K562 (cell line): ENCODE measurements around the gene ZNF471. TPM values are rescaled to one million over a fixed set of nuclear protein-coding genes. Genes with fewer than 3 reads are reported as not detected.

Experiments used
- ATAC-seq: fragments of 200-7000 bp; cut with Tn5 transposase; 3 replicates; pipeline ENCODE4 v1.9.1; 2020; ENCODE audit warnings: moderate library complexity
- BruUV-seq: library from RNA; stranded (reverse); fragments of 400-500 nt; replicated peaks from 2 replicates; lab custom pipeline; 2021; lab: Mats Ljungman, UMichigan
- CTCF ChIA-PET: fragments of 300-600 bp; formaldehyde crosslinking; extraction: SDS; loops from one replicate; lab custom pipeline; 2021; ENCODE audit warnings: low intra/inter-chr PET ratio; lab: Yijun Ruan, JAX
- POLR2A ChIA-PET: fragments of 300-600, 350-650 bp; sonication (Branson Sonifier 250); formaldehyde crosslinking; extraction: SDS; loops from one replicate; lab custom pipeline; 2021; ENCODE audit warnings: antibody characterized with exemption, inconsistent platforms; lab: Yijun Ruan, JAX
- DNase-seq, 4 experiments: peaks; one replicate each; pipeline versions ENCODE4 v3.0.0 to v3.0.0-alpha.2; 2011 to 2018; ENCODE audit warnings: low spot score in 3 of 4, mixed read lengths in 3 of 4; ENCODE audit errors: extremely low read depth in 1 of 4
- FAIRE-seq: peaks from 2 replicates; lab custom pipeline; 2011; peaks lifted over from hg19 to GRCh38; lab: Jason Lieb, UNC
- H2AFZ ChIP-seq: 2 replicates; pipeline ENCODE4 v1.6.0; 2011; ENCODE audit warnings: low read depth, low read length, control low read depth, inconsistent platforms
- H3K27ac ChIP-seq: fragments of 200-600 bp; 3 replicates; pipeline ENCODE4 v1.8.0; 2011; ENCODE audit warnings: low read depth, mild to moderate bottlenecking, control low read depth, inconsistent platforms, low read length, moderate library complexity, mixed read lengths; ENCODE audit errors: extremely low read depth
- H3K27me3 ChIP-seq, 2 experiments: fragments of 300-600 bp in 1 of 2; 2 replicates in 1 of 2; 3 replicates in 1 of 2; pipeline versions ENCODE4 v1.6.0 to v1.8.0; 2011; ENCODE audit warnings: inconsistent platforms in 2 of 2, low read length in 2 of 2, mild to moderate bottlenecking in 1 of 2, mixed read lengths in 1 of 2, moderate library complexity in 1 of 2; ENCODE audit not compliant: control insufficient read depth in 2 of 2, insufficient read depth in 2 of 2
- H3K36me3 ChIP-seq: fragments of 300-600 bp; 3 replicates; pipeline ENCODE4 v1.8.0; 2011; ENCODE audit warnings: mild to moderate bottlenecking, low read length, inconsistent platforms; ENCODE audit not compliant: control insufficient read depth, insufficient read depth
- H3K4me1 ChIP-seq, 2 experiments: fragments of 200-600 bp in 1 of 2; replicated peaks in 1 of 2; 2 replicates in 1 of 2; 3 replicates in 1 of 2; pipeline versions ENCODE4 v1.5.1 to v1.8.0; 2011; ENCODE audit warnings: inconsistent platforms in 2 of 2, low read length in 2 of 2, mild to moderate bottlenecking in 1 of 2, mixed read lengths in 1 of 2, moderate library complexity in 1 of 2; ENCODE audit not compliant: control insufficient read depth in 2 of 2, insufficient read depth in 2 of 2
- H3K4me2 ChIP-seq: 2 replicates; pipeline ENCODE4 v1.6.1; 2011; ENCODE audit warnings: low read length, control low read depth, inconsistent platforms, mixed read lengths; ENCODE audit not compliant: insufficient read depth
- H3K4me3 ChIP-seq: fragments of 200-600 bp; sonication (generic), shearing (Covaris generic); 2 replicates; pipeline ENCODE4 v1.5.1; 2016; ENCODE audit warnings: control low read depth, inconsistent platforms
- H3K79me2 ChIP-seq: fragments of 200-600 bp; 3 replicates; pipeline ENCODE4 v1.8.0; 2011; ENCODE audit warnings: low read length, inconsistent platforms; ENCODE audit not compliant: control insufficient read depth, insufficient read depth
- H3K9ac ChIP-seq, 2 experiments: 2 replicates each; pipeline versions ENCODE4 v1.6.0 to v1.6.1; 2011; ENCODE audit warnings: low read depth in 2 of 2, low read length in 2 of 2, control low read depth in 1 of 2, inconsistent platforms in 1 of 2, mild to moderate bottlenecking in 1 of 2, mixed read lengths in 1 of 2; ENCODE audit not compliant: insufficient read depth in 1 of 2
- H3K9me1 ChIP-seq: one replicate; pipeline ENCODE4 v1.6.0; 2011; ENCODE audit warnings: inconsistent platforms, mild to moderate bottlenecking, low read length, moderate library complexity; ENCODE audit not compliant: control insufficient read depth, insufficient read depth
- H3K9me3 ChIP-seq: replicated peaks from 2 replicates; pipeline ENCODE4 v1.5.1; 2011; ENCODE audit warnings: low read depth, low read length, inconsistent platforms; ENCODE audit not compliant: control insufficient read depth, insufficient read depth
- H4K20me1 ChIP-seq: replicated peaks from 2 replicates; pipeline ENCODE4 v1.6.1; 2011; ENCODE audit warnings: low read length, inconsistent platforms, mixed read lengths; ENCODE audit not compliant: control insufficient read depth, insufficient read depth
- MXI1 ChIP-seq: IDR thresholded peaks from 2 replicates; pipeline ENCODE4 v1.6.1; 2011; ENCODE audit warnings: low read depth, mild to moderate bottlenecking, improper control_type of control experiment, low read length
- PHTF2 ChIP-seq: fragments of 250-450 bp; sonication (Bioruptor Pico); IDR thresholded peaks from 2 replicates; pipeline ENCODE4 v1.5.0; 2021; ENCODE audit warnings: mild to moderate bottlenecking
- ZMIZ1 ChIP-seq, 2 experiments: fragments of 150-350 bp in 1 of 2; IDR thresholded peaks; 2 replicates each; pipeline ENCODE4 v1.6.1; 2012 to 2016; ENCODE audit warnings: low read depth in 2 of 2, low read length in 2 of 2, mild to moderate bottlenecking in 1 of 2, moderate library complexity in 1 of 2
- WGBS: fragments of 100-300 bp; shearing (Covaris generic); methylation state at CpG from one replicate; pipeline ENCODE4 v1.1.6; 2016; ENCODE audit warnings: low coverage, mixed read lengths; ENCODE audit not compliant: insufficient coverage; ENCODE audit errors: missing lambda C conversion rate; 5-methylcytosine and 5-hydroxymethylcytosine counted together
- in situ Hi-C: fragments of 300-500 bp; cut with MboI; formaldehyde crosslinking; loops from 4 replicates; pipeline ENCODE4 v1.15.0; 2018; ENCODE audit warnings: inconsistent platforms, mixed read lengths
- intact Hi-C: fragments of 100-400 bp; cut with micrococcal nuclease; formaldehyde crosslinking; loops from 2 replicates; pipeline ENCODE4 v1.14.2; 2022
- polyA plus RNA-seq, 8 experiments: library from polyadenylated mRNA; depleted of rRNA in 4 of 8; stranded (reverse) in 5 of 8; unstranded in 3 of 8; fragments of >200 nt; fragmentation: Nextera tagmentation in 2 of 8; fragmentation: Illumina TruSeq in 1 of 8; extraction: Ambion mirVana in 2 of 8; extraction: Trizol in 1 of 8; gene quantifications; 2 replicates each; pipeline versions ENCODE4 v1.2.1 to v1.2.3, GENCODE V29; 2011 to 2014; ENCODE audit warnings: inconsistent platforms in 1 of 8, missing spikeins in 1 of 8
- total RNA-seq, 7 experiments: library from RNA; depleted of rRNA in 6 of 7; stranded (reverse); fragments of >200 nt in 6 of 7; fragmentation: Illumina TruSeq in 2 of 7; extraction: Trizol in 2 of 7; gene quantifications; 2 replicates each; pipeline versions ENCODE4 v1.2.1 to v1.2.3, GENCODE V29; 2011 to 2021; ENCODE audit warnings: low replicate concordance in 1 of 7

The ZNF471 gene
- total and polyA plus RNA-seq, 9 of the 15 experiments (the other 6 are each of a cell fraction or from before 2014, with no cell fraction given): not detected

GRCh38 chr19:56474308-56474707 lies 33.3 kb upstream of the ZNF471 start:
- no peak overlapping the region for H3K27ac ChIP-seq
- CTCF ChIA-PET: no interaction called here
- no peak for DNase-seq
- no peaks in the 10 kb centered on the region for H4K20me1 ChIP-seq
- no peaks in the 10 kb centered on the region for H3K79me2 ChIP-seq
- ATAC-seq: no peak
- no peak overlapping the region for H3K4me3 ChIP-seq
- WGBS: 0% methylated on average over 3 of the region's 3 CpGs
- no peaks in the 10 kb centered on the region for H3K9me1 ChIP-seq
- POLR2A ChIA-PET: no interaction called here
- no peak overlapping the region for H3K4me2 ChIP-seq
- intact Hi-C loops: no loop called here
- in situ Hi-C loops: no loop called here
- TF ChIP-seq ZMIZ1 (IDR thresholded peaks at IDR 0.05; ENCODE audit: low read depth in 2 of 2, low read length in 2 of 2): no peak
- TF ChIP-seq MXI1: no peak
- TF ChIP-seq PHTF2 (CRISPR knock-in tag): no peak
- no peaks in the 10 kb centered on the region for H3K9me3 ChIP-seq
- H3K36me3 ChIP-seq: no peaks in the 10 kb centered on the region
- H3K9ac ChIP-seq: no peak overlapping the region
- H2AFZ ChIP-seq: no peak overlapping the region
- H3K27me3 ChIP-seq: no peaks in the 10 kb centered on the region
- FAIRE-seq: no peak
- BruUV-seq: no TSS peak
- peaks cover 0 to 15% of the 10 kb centered on the region in 2 experiments; a peak in 1 of 5 replicates for H3K4me1 ChIP-seq
